PFSK-1 (cell line): Measurements from ENCODE around the gene SUSD6.

ENCODE experiments used
- FOXP2 ChIP-seq: optimal IDR thresholded peaks from 2 replicates; pipeline ENCODE3; 2011; ENCODE audit warnings: borderline replicate concordance, control low read depth, inconsistent platforms; ENCODE audit not compliant: insufficient read depth; ENCODE audit errors: extremely low read length, extremely low read depth
- POLR2AphosphoS5 ChIP-seq: IDR thresholded peaks from 2 replicates; pipeline ENCODE4 v1.6.1; 2012; ENCODE audit warnings: low read depth, mild to moderate bottlenecking, control low read depth, low read length, moderate library complexity
- REST ChIP-seq, 2 experiments: IDR thresholded peaks; 2 replicates each; pipeline versions ENCODE4 v1.6.1 to v1.8.0; 2011 to 2012; ENCODE audit warnings: low read depth in 2 of 2, low read length in 2 of 2, control low read depth in 1 of 2, inconsistent platforms in 1 of 2, mild to moderate bottlenecking in 1 of 2, moderate library complexity in 1 of 2; ENCODE audit not compliant: insufficient read depth in 1 of 2
- SIN3A ChIP-seq: IDR thresholded peaks from 2 replicates; pipeline ENCODE4 v1.6.1; 2012; ENCODE audit warnings: mild to moderate bottlenecking, low read length, moderate library complexity, borderline replicate concordance; ENCODE audit not compliant: insufficient read depth
- TAF1 ChIP-seq: IDR thresholded peaks from 2 replicates; pipeline ENCODE4 v1.6.1; 2012; ENCODE audit warnings: low read length, control low read depth, borderline replicate concordance; ENCODE audit not compliant: insufficient read depth

SUSD6 gene

GRCh38 chr14:69654116-69654515 is 42.7 kb downstream of the SUSD6 start:
- TF ChIP-seq SIN3A = no peak
- TF ChIP-seq TAF1 = no peak
- no peak for TF ChIP-seq POLR2AphosphoS5
- TF ChIP-seq FOXP2 = no peak
- TF ChIP-seq REST (IDR thresholded peaks at IDR 0.05; ENCODE audit: insufficient read depth in 1 of 2, low read depth in 2 of 2, low read length in 2 of 2) = no peak

GRCh38 chr14:69657950-69658355 is 46.6 kb downstream of the SUSD6 start:
- TF ChIP-seq FOXP2 (no peak), TAF1 (no peak), REST (IDR thresholded peaks at IDR 0.05; ENCODE audit: insufficient read depth in 1 of 2, low read depth in 2 of 2, low read length in 2 of 2) (no peak), POLR2AphosphoS5 (no peak)

DNA sequence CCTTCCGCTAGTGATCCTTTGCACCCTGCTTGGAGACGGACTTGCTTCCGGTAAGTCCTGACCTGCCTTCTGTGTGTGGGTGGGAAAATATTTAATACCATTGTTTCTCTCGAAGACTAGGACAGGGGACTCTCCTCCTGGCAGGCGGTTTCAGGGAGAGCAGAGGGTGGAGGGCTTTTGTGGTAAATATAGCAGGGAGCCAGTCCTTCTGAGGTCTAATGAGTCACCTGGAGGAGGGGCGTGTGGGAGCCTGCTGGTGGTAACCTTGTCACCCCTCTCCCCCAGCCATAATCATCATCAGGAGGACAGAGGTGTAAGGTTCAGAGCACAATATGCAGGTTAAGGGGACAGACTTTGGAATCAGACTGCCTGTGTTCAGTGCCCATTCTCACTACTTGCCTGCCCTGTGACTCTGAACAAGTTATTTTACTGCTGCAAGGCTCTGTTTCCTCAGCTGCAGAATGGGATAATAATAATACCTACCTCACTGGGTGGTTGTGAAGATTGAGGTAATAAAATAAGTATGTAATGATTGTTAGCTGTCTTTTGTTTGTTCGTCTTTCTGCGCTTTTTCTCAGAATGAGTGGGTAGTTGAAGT is 47.4 kb downstream of the SUSD6 start:
- TF ChIP-seq SIN3A (no peak), TAF1 (no peak), POLR2AphosphoS5 (no peak), REST (IDR thresholded peaks at IDR 0.05; ENCODE audit: insufficient read depth in 1 of 2, low read depth in 2 of 2, low read length in 2 of 2) (no peak)

DNA sequence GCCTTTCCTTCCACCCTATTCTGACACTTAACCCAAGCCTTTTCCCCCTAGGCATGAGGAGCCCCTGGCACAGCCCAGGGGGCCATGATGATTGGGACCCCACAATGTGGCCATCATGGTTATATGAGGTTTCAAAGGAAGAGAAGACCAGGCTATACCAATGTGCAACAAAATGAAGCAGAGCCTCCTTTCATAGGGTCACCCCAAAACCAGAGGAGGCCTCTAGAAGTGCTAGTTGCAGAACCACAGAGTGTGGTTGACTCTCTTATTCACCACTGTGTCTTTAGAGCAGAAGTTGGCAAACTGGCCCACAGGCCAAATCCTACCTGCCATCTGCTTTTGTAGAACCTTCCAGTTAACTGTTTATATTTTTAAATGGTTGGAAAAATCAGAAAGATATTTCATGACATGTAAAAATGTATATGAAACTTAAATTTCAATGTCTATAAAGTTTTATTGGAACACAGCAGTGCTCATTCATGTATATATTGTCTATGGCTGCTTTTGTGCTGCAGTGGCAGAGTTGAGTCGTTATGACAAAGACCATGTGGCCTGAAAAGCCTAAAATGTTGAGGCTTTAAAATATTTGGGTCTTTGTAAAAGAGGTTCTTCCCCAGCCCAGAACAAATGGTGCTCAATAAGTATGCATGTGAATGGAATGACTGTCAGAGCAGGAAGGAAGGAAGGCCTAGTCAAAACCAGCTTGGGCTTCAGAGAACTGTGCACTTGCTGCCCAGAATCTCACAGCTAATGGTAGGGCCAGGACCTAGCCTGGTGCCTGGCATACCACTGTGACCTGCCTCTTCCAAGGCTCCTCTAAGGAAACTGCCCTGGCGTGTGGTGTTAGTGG is 49.2 kb downstream of the SUSD6 start:
- no peak for TF ChIP-seq FOXP2
- TF ChIP-seq SIN3A = no peak
- no peak for TF ChIP-seq REST (IDR thresholded peaks at IDR 0.05; ENCODE audit: insufficient read depth in 1 of 2, low read depth in 2 of 2, low read length in 2 of 2)
- TF ChIP-seq TAF1 = no peak
- no peak for TF ChIP-seq POLR2AphosphoS5
